GM23338 (cell line): ENCODE measurements around the gene MBD5. TPM values are rescaled to one million over a fixed set of nuclear protein-coding genes. Genes with fewer than 3 reads are reported as not detected.

ENCODE experiments used
- ATAC-seq: fragments of 200-7000 bp; cut with Tn5 transposase; 3 replicates; pipeline ENCODE4 v1.9.1; 2020
- DNase-seq: peaks from one replicate; pipeline ENCODE4 v3.0.0-alpha.2; 2015; ENCODE audit warnings: low spot score
- H2AFZ ChIP-seq: fragments of 200-600 bp; sonication (generic); 2 replicates; pipeline ENCODE4 v1.8.0; 2016; ENCODE audit warnings: antibody characterized with exemption, mild to moderate bottlenecking, moderate library complexity
- H3F3A ChIP-seq: fragments of 200-600 bp; sonication (generic); replicated peaks from 2 replicates; pipeline ENCODE4 v1.8.0; 2017; ENCODE audit warnings: antibody characterized with exemption, mixed run types, low read depth
- H3K27ac ChIP-seq: fragments of 200-600 bp; sonication (generic); 2 replicates; pipeline ENCODE4 v1.6.1; 2016; ENCODE audit warnings: low read depth
- H3K27me3 ChIP-seq: fragments of 200-600 bp; sonication (generic); 2 replicates; pipeline ENCODE4 v1.8.0; 2016; ENCODE audit warnings: mild to moderate bottlenecking, mixed run types, moderate library complexity; ENCODE audit not compliant: insufficient read depth
- H3K36me3 ChIP-seq: fragments of 200-600 bp; sonication (generic); 2 replicates; pipeline ENCODE4 v1.8.0; 2016; ENCODE audit warnings: mild to moderate bottlenecking; ENCODE audit not compliant: insufficient read depth
- H3K4me1 ChIP-seq: fragments of 200-600 bp; sonication (generic); 2 replicates; pipeline ENCODE4 v1.8.0; 2016; ENCODE audit warnings: mild to moderate bottlenecking, moderate library complexity; ENCODE audit not compliant: insufficient read depth
- H3K4me2 ChIP-seq: fragments of 200-600 bp; sonication (generic); 2 replicates; pipeline ENCODE4 v1.7.1; 2017; ENCODE audit warnings: mixed run types
- H3K4me3 ChIP-seq: fragments of 200-600 bp; sonication (generic); 2 replicates; pipeline ENCODE4 v1.6.1; 2016; ENCODE audit warnings: mixed run types
- H3K79me2 ChIP-seq: fragments of 200-600 bp; sonication (generic); replicated peaks from 2 replicates; pipeline ENCODE4 v1.8.0; 2017; ENCODE audit warnings: mild to moderate bottlenecking; ENCODE audit not compliant: insufficient read depth
- H3K9me2 ChIP-seq: fragments of 200-600 bp; sonication (generic); 2 replicates; pipeline ENCODE4 v1.8.0; 2017; ENCODE audit not compliant: insufficient read depth
- H4K20me1 ChIP-seq: fragments of 200-600 bp; sonication (generic); replicated peaks from 2 replicates; pipeline ENCODE4 v1.8.0; 2017; ENCODE audit warnings: mild to moderate bottlenecking; ENCODE audit not compliant: insufficient read depth
- H3K27ac Mint-ChIP-seq: 2 replicates; pipeline ENCODE4 v1.8.0; 2020; ENCODE audit warnings: inconsistent platforms, mild to moderate bottlenecking, moderate library complexity, mixed read lengths
- H3K27me3 Mint-ChIP-seq: 3 replicates; pipeline ENCODE4 v1.8.0; 2022; ENCODE audit warnings: low read depth, mild to moderate bottlenecking, moderate library complexity, mixed read lengths, inconsistent platforms; ENCODE audit not compliant: insufficient read depth, poor library complexity
- H3K36me3 Mint-ChIP-seq: 3 replicates; pipeline ENCODE4 v1.8.0; 2021; ENCODE audit warnings: low read depth, mild to moderate bottlenecking, inconsistent platforms, moderate library complexity, mixed read lengths
- H3K4me1 Mint-ChIP-seq: 3 replicates; pipeline ENCODE4 v1.8.0; 2020; ENCODE audit warnings: mild to moderate bottlenecking, inconsistent platforms, mixed read lengths
- H3K4me3 Mint-ChIP-seq: 3 replicates; pipeline ENCODE4 v1.8.0; 2021; ENCODE audit warnings: moderate library complexity, mild to moderate bottlenecking, inconsistent platforms, mixed read lengths
- H3K9me3 Mint-ChIP-seq: 3 replicates; pipeline ENCODE4 v1.8.0; 2020; ENCODE audit warnings: moderate library complexity, mild to moderate bottlenecking, inconsistent platforms, mixed read lengths
- CREB1 ChIP-seq: fragments of 250-450 bp; sonication (Bioruptor Pico); IDR thresholded peaks from 2 replicates; pipeline ENCODE4 v1.5.0; 2020; ENCODE audit warnings: low read depth, mild to moderate bottlenecking, moderate library complexity
- CTCF ChIP-seq, 2 experiments: fragments of 200-600 bp in 1 of 2; sonication (generic) in 1 of 2; conservative IDR thresholded peaks; 2 replicates each; pipeline versions ENCODE4 v1.5.1 to v1.6.1; 2016 to 2017; ENCODE audit warnings: antibody characterized with exemption in 2 of 2, low read depth in 2 of 2, mild to moderate bottlenecking in 2 of 2, moderate library complexity in 1 of 2
- ETS1 ChIP-seq: IDR thresholded peaks from 2 replicates; pipeline ENCODE4 v1.6.1; 2016; ENCODE audit warnings: antibody characterized with exemption
- EZH2 ChIP-seq: fragments of 200-600 bp; sonication (generic); IDR thresholded peaks from one replicate; pipeline ENCODE4 v1.8.0; 2017; ENCODE audit warnings: antibody characterized with exemption, mild to moderate bottlenecking, low read depth; ENCODE audit not compliant: unreplicated experiment
- EZH2phosphoT487 ChIP-seq: fragments of 200-600 bp; sonication (generic); IDR thresholded peaks from one replicate; pipeline ENCODE4 v1.8.1; 2018; ENCODE audit warnings: antibody characterized with exemption; ENCODE audit not compliant: unreplicated experiment
- JUNB ChIP-seq: IDR thresholded peaks from one replicate; pipeline ENCODE4 v1.6.1; 2016; ENCODE audit warnings: antibody characterized with exemption; ENCODE audit not compliant: unreplicated experiment
- POLR2AphosphoS5 ChIP-seq: IDR thresholded peaks from 2 replicates; pipeline ENCODE4 v1.6.1; 2016; ENCODE audit warnings: antibody characterized with exemption, low read depth
- STAT1 ChIP-seq: IDR thresholded peaks from one replicate; pipeline ENCODE4 v1.6.1; 2016; ENCODE audit warnings: antibody characterized with exemption; ENCODE audit not compliant: unreplicated experiment
- ZNF114 ChIP-seq: fragments of 250-450 bp; sonication (Bioruptor Pico); IDR thresholded peaks from 2 replicates; pipeline ENCODE4 v1.5.0; 2020; ENCODE audit warnings: mild to moderate bottlenecking, moderate library complexity
- ZNF331 ChIP-seq: fragments of 250-450 bp; sonication (Bioruptor Pico); IDR thresholded peaks from 2 replicates; pipeline ENCODE4 v1.5.0; 2020; ENCODE audit warnings: low read depth, mild to moderate bottlenecking, moderate library complexity
- ZNF462 ChIP-seq: fragments of 250-450 bp; sonication (Bioruptor Pico); IDR thresholded peaks from 2 replicates; pipeline ENCODE4 v1.5.0; 2020; ENCODE audit warnings: mild to moderate bottlenecking, moderate library complexity
- polyA plus RNA-seq: library from polyadenylated mRNA; unstranded; fragments of >200 nt; fragmentation: Nextera tagmentation; extraction: Ambion mirVana; gene quantifications from 2 replicates; pipeline ENCODE4 v1.2.1, GENCODE V29; 2016
- total RNA-seq: library from RNA; depleted of rRNA; stranded (reverse); fragments of >200 nt; shearing (Covaris generic); gene quantifications from 2 replicates; pipeline ENCODE4 v1.2.3, GENCODE V29; 2014
- TF ChIP-seq, protein P1 (sequence below): IDR thresholded peaks from one replicate; pipeline ENCODE4 v1.6.1; 2018; ENCODE audit warnings: antibody characterized with exemption; ENCODE audit not compliant: unreplicated experiment

Gene MBD5
- total and polyA plus RNA-seq, 2 experiments from 2014 or later, result 16.2 to 23.1 TPM

DNA sequence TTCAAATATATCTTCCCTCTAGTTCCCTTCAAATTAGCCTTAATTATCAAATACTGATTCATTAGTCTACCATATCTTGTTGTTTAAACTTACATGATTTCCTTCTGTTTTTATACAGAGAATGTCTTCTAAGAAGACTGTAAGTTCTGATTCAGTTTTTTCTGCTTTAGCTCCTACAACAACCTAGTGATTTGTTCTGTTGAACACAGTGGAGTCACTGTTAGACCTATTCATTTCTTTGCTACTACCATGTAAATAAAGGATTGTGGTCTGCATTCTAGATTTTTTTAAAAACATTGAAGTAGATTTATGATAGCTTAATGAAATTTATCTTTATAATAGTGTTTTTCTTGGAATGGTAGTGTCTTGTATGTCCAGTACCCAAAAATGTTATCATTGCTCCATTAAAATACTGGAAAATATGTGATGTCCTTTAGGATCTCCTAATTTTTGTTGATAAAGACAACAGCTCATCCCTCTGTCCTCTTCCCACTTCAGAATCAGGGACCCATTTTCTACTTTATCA lies 146.4 kb downstream of the MBD5 start:
- no peak overlapping the region for H3K4me3 Mint-ChIP-seq
- Histone ChIP-seq H3F3A (no peaks in the 10 kb centered on the region), H2AFZ (no peak overlapping the region), H3K36me3 (no peaks in the 10 kb centered on the region), H4K20me1 (0 out of 2 replicates have a peak, but pooled peaks cover 4% of the 10 kb centered on the region), H3K79me2 (no peaks in the 10 kb centered on the region), H3K27ac (no peak overlapping the region), H3K4me1 (no peaks in the 10 kb centered on the region), H3K9me2 (no peaks in the 10 kb centered on the region), H3K4me3 (no peak overlapping the region), H3K27me3 (no peaks in the 10 kb centered on the region), H3K4me2 (no peak overlapping the region)
- DNase-seq (no peak), ATAC-seq (no peak)
- TF ChIP-seq CREB1 (CRISPR knock-in tag), result no peak
- no peak for TF ChIP-seq ZNF114 (CRISPR knock-in tag)
- no peak for TF ChIP-seq EZH2
- no peak for TF ChIP-seq ETS1
- no peak for TF ChIP-seq ZNF462
- TF ChIP-seq CTCF (conservative IDR thresholded peaks at IDR 0.05; ENCODE audit: low read depth in 2 of 2), result no peak
- TF ChIP-seq ZNF331 (CRISPR knock-in tag), result no peak
- TF ChIP-seq POLR2AphosphoS5, result no peak
- no peak for TF ChIP-seq STAT1
- no peak for TF ChIP-seq JUNB
- no peak for TF ChIP-seq EZH2phosphoT487
- TF ChIP-seq, protein P1, sequence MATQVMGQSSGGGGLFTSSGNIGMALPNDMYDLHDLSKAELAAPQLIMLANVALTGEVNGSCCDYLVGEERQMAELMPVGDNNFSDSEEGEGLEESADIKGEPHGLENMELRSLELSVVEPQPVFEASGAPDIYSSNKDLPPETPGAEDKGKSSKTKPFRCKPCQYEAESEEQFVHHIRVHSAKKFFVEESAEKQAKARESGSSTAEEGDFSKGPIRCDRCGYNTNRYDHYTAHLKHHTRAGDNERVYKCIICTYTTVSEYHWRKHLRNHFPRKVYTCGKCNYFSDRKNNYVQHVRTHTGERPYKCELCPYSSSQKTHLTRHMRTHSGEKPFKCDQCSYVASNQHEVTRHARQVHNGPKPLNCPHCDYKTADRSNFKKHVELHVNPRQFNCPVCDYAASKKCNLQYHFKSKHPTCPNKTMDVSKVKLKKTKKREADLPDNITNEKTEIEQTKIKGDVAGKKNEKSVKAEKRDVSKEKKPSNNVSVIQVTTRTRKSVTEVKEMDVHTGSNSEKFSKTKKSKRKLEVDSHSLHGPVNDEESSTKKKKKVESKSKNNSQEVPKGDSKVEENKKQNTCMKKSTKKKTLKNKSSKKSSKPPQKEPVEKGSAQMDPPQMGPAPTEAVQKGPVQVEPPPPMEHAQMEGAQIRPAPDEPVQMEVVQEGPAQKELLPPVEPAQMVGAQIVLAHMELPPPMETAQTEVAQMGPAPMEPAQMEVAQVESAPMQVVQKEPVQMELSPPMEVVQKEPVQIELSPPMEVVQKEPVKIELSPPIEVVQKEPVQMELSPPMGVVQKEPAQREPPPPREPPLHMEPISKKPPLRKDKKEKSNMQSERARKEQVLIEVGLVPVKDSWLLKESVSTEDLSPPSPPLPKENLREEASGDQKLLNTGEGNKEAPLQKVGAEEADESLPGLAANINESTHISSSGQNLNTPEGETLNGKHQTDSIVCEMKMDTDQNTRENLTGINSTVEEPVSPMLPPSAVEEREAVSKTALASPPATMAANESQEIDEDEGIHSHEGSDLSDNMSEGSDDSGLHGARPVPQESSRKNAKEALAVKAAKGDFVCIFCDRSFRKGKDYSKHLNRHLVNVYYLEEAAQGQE, result no peak
- H3K9me3 Mint-ChIP-seq, result no peaks in the 10 kb centered on the region
- H3K27me3 Mint-ChIP-seq, result no peaks in the 10 kb centered on the region
- no peaks in the 10 kb centered on the region for H3K4me1 Mint-ChIP-seq
- no peak overlapping the region for H3K27ac Mint-ChIP-seq
- no peaks in the 10 kb centered on the region for H3K36me3 Mint-ChIP-seq
